ENCODE data around the gene MGAT4B. TPM values are rescaled to one million over a fixed set of nuclear protein-coding genes. Genes with fewer than 3 reads are reported as not detected.
"Not testable (repeated sequence)": the region's sequence is repeated elsewhere in the genome, so short reads cannot be mapped to it uniquely, and the experiment has no call there.

The MGAT4B gene
- total RNA-seq, 1 donor from 2014 or later: 160 TPM

DNA sequence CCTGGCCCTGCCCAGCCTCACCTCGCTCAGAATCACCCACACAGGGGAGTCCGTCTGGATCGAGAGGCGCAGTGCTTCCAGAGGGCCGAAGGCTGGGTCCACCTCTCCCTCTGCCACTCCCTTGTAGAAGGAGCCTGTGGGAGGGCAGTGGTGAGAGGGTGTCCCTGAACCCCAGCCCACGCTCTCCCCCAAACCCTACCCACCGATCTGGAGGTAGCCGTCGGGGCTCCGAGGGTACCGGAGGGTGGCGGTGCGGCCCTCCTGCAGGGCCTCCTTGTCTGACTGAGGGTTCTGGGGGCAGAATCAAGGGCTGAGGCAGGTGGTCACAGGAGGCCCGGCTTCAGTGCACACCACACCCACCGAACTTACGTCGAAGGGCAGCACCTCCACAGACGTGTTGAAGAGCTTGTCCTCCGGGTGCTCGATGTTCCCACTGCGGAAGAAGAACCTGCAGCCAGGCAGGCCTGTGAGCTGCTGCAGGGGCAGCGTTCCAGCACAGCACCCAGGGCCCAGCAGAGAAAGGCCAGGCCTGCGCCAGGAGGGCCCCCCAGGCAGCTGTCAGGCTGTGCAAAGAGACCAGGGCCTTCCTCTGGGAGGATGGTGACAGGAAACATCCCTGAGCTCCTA, 8.4 kb downstream of the MGAT4B start:
- no peak for DNase-seq (ENCODE audit: low spot score)
- intact Hi-C loops (cut with DNase I): loop anchor here (5.0 kb wide), 1 partner anchor 101 kb away; the partner anchor contains the start of gene CANX

DNA sequence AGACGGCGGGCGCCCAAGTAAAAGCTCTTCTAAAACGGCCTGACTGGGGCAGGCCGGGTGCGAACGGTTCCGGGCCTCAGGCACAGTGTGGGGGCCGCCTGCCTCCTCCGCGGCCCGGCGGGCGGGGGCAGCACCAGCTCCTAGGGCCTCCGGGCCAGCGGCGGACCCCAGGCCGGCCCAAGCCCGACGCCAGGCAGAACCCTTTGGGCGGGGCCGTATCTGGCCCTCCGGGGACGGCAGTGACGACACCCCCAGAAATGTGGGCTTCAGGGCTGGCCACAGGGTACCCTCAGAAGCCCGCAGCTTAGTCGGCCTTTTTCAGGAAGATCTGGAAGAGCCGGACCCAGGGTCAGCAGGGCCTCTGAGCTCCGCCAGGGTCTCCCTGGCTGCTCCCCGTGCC, 8.9 kb downstream of the MGAT4B start:
- no peak for DNase-seq (ENCODE audit: low spot score)
- intact Hi-C loops (cut with DNase I): loop anchor here (5.0 kb wide), 1 partner anchor 100 kb away; the partner anchor contains the start of gene CANX

DNA sequence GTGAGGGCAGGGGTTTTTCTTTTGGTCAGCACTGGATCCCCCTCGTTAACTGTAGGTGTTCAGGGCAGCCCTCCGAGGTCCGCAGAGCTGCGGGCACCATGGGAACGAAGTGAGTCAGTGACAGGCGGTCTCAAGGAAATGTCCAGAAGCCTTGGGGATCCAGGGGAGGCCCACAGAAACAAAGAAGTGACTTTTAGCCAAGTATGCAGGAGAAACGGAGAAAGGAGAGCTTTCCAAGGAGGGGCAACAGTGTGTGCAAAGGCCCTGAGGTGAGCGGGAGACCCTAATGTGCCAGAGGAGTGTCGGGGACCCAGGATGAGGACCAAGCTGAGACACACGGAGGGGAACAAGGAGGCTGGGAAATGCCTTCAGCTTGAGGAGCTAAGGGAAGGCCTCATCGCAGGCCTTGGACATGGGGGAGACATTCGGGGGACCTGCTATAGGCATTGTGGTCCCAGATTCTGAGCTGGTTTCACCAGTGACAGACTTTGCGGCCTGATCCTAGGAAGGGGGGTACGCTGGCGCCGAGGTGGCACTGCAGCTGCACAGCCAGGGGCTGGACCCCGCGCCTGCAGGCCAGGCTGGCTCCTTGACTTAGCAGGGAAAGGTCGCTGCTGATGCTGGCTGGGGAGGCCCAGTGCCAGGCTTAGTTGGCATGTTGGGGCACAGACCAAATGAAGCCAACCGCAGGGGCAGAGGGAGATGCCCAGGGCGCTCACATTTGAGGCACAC, 9.6 kb downstream of the MGAT4B start:
- DNase-seq (ENCODE audit: low spot score): no peak
- intact Hi-C loops (cut with DNase I): loop anchor here (1.0 to 5.0 kb wide), 2 partner anchors 33 to 100 kb away; partner anchors contain the start of gene CANX

DNA sequence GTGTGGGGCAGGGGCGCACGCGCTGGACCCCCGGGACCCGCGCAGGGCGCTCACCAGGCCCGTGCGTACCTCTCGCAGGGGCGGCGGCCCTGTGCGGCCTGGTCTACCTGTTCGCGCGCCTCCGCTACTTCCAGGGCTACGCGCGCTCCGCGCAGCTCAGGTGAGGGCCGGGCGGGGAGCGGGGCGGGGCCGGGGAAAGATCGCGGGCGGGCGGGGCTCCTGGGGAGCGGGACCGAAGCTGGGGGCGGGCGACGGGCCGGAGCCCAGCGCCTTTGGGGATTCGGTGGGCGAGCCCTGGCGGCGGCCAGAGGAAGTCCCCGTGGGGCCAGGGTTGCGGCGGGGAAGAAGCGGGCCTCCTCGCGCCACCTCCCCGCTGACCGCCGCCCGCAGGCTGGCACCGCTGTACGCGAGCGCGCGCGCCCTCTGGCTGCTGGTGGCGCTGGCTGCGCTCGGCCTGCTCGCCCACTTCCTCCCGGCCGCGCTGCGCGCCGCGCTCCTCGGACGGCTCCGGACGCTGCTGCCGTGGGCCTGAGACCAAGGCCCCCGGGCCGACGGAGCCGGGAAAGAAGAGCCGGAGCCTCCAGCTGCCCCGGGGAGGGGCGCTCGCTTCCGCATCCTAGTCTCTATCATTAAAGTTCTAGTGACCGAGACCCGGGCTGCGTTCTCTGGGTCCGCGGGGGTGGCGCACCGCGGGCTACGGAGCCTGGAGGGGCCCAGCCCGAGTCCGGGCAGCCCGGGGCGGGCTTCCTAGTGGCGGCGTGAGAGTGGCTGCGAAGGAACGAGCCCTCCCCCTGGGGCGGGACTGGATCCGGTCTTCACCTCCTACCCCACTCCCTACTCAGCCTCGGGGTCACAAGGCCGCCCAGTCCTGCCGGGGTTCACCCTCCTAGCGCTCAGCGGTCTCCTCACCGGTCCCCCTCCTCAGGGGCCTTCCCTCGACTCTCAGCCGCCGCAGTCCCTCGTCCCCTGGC, 10.5 kb downstream of the MGAT4B start:
- DNase-seq (ENCODE audit: low spot score): peak; percentile 92
- intact Hi-C loops (cut with DNase I): loop anchor here (1.0 to 5.0 kb wide), 2 partner anchors 32 to 99 kb away; partner anchors contain the start of gene CANX

DNA sequence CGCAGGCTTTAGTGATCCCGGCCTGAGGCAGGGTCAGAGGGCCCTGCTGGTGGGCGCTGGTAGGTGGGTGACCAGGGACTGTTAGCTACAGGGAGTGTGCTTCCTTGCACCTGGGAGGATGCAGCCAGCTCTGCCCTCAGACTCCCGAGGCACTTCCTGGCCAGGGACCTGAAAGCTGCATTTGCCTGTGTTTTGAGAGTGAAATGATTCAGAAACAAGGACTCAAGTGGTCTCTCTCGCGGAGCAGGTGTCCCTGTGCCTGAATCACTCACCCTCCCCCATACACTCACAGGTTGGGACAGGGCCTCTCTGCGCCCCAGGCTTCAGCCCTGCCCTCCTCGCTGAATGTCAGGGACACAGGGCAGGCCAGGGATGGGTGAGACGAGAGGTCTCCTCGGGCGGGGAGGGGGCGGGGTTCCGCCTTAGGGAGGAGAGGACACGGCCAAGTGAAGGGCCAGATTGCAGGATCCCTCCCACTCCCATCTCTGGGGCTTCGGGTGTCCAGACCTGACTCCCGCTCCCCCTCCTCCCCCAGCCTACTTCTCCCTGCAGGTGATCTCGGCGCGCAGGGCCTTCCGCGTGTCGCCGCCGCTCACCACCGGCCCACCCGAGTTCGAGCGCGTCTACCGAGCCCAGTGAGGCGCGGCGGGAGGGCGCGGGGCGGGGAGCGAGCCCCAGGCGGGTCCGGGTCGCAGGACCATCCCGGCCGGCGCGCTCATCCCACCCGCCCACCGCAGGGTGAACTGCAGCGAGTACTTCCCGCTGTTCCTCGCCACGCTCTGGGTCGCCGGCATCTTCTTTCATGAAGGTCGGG, 11.4 kb downstream of the MGAT4B start:
- no peak for DNase-seq (ENCODE audit: low spot score)
- intact Hi-C loops (cut with DNase I): loop anchor here (5.0 kb wide), 1 partner anchor 98 kb away; the partner anchor contains the start of gene CANX

DNA sequence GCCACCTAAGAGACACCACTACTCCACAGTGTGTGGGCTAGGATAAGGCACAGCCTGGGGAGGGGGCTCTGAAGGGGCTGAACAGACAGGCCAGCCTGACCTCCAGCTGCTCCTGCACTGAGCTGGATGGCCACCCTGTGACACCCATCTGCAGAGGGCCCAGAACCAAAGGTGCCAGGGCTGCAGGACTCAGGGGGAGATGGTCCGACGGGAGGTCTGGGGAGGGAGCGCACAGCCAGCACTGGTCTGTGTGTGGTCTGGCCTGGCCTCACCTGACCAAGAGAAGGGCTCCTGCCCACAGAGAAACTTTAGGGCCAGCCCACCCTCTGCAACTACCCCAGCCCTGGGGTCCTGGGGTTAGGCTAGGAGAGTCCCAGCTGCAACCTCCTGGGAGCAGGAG, 12.1 kb downstream of the MGAT4B start:
- intact Hi-C loops (cut with DNase I): no loop called here
- DNase-seq (ENCODE audit: low spot score): no peak

DNA sequence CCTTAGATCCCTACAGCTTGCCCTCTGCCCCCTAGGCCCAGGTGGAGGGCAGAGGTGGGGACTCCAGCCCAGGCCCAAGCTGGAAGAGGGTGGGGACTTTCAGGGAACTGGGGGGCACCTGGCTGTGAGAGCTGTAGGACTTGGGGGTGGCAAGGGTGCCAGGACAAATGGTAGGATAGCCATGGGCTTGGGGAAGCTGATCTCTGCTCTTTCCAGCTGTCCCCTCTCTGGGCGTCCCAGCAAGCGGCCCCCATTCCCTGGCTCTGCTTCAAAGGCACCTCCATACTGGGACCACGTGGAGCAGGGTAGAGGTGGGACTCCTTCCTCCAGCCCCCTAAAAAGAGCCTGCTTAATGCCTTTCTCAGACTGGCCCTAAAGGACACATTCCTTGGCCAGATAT, 12.5 kb downstream of the MGAT4B start:
- no peak for DNase-seq (ENCODE audit: low spot score)
- intact Hi-C loops (cut with DNase I): no loop called here

GRCh38 chr5:179793468-179794139, 13.1 kb downstream of the MGAT4B start, which contains the start of gene LTC4S:
LTC4S (plus strand) TSS chr5:179793986; CDS start chr5:179794081, 95 bp downstream.
- intact Hi-C loops (cut with DNase I): no loop called here
- DNase-seq (ENCODE audit: low spot score): peak; percentile 87

GRCh38 chr5:179792612-179793467, 13.8 kb downstream of the MGAT4B start:
- intact Hi-C loops (cut with DNase I): no loop called here

GRCh38 chr5:179791881-179792611, 14.6 kb downstream of the MGAT4B start:
- DNase-seq (ENCODE audit: low spot score): no peak

More at GRCh38 chr5:179792612-179793467, 13.8 kb downstream of the MGAT4B start:
- DNase-seq (ENCODE audit: low spot score): no peak

GRCh38 chr5:179789278-179789677, 17.4 kb downstream of the MGAT4B start:
- intact Hi-C loops (cut with DNase I); DNase-seq (ENCODE audit: low spot score): not testable (repeated sequence)

More at GRCh38 chr5:179791881-179792611, 14.6 kb downstream of the MGAT4B start:
- intact Hi-C loops (cut with DNase I): no loop called here

DNA sequence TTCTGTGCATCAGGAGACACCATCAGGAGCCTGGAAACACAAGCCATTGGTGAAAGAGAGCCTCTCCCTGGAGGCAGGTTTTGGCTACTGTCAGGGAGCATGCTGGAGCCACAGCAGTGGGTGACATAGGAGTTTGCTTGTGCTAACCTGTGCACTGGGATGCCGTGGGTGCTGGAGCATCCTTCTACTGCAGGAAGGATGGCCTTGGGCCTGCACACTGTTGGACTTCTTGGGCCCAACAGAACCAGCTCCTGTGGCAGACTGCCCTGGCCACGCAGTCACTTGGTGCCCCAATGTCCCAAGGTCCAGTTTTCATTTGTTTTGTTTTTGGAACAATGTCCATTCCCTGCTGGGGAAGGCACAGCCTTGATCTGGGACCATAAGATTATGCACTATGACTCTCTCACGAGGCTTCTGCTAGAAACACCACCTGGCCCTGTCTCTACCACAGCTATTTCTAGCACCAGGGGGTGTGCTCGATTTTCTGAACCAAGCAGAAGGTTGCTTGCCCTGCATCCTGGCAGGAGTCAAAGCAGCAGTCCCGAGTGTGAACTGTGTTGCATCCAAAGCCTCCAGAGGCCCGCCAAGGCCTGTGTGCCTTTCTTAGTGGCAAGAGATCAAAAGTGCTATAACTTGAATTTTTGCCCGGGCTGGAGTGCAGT, 18.3 kb downstream of the MGAT4B start:
- DNase-seq (ENCODE audit: low spot score): no peak
- intact Hi-C loops (cut with DNase I): no loop called here

- no peak for DNase-seq (ENCODE audit: low spot score)
- intact Hi-C loops (cut with DNase I): no loop called here
Observed at GRCh38 chr5:179786861-179787260, 19.8 kb downstream of the MGAT4B start.

GRCh38 chr5:179783128-179783527, 23.5 kb downstream of the MGAT4B start:
- DNase-seq (ENCODE audit: low spot score): no peak

GRCh38 chr5:179781846-179782245, 24.8 kb downstream of the MGAT4B start:
- intact Hi-C loops (cut with DNase I): no loop called here
- DNase-seq (ENCODE audit: low spot score): no peak

More at GRCh38 chr5:179783128-179783527, 23.5 kb downstream of the MGAT4B start:
- intact Hi-C loops (cut with DNase I): no loop called here

- intact Hi-C loops (cut with DNase I): no loop called here
Observed at GRCh38 chr5:179780362-179780761, 26.3 kb downstream of the MGAT4B start.

More at GRCh38 chr5:179780362-179780761, 26.3 kb downstream of the MGAT4B start:
- DNase-seq (ENCODE audit: low spot score): no peak
